ENCODE data around the gene PREB. TPM values are rescaled to one million over a fixed set of nuclear protein-coding genes. Genes with fewer than 3 reads are reported as not detected.
"Not testable (repeated sequence)": the region's sequence is repeated elsewhere in the genome, so short reads cannot be mapped to it uniquely, and the experiment has no call there.

Gene PREB
- total and polyA plus RNA-seq, 2 donors (not counting 3 experiments of a cell fraction or from before 2014, with no cell fraction given), result 47.2 to 73.3 TPM

DNA sequence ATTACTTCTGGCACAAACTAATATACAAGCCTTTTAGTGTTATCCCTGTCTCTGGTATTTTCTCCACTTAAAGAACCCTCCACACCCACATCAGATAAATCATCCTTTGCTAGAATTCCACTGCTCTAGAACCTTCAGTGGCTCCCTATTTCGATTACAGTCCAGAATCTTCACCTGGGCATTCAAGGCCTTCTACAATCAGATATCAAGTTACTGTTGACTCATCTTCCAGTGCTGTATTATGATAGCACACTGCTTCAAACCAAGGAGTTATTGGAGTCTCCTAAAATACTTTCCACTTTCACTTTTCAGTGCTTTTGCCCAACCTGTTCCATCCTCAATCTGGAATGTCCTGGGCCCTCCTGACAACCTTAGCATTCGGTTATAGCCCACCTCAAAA is 18.9 kb downstream of the PREB start:
- no peak for TF ChIP-seq JUN (IDR thresholded peaks at IDR 0.05; ENCODE audit: borderline replicate concordance, insufficient read depth, insufficient read length, low read depth)
- no peak for TF ChIP-seq POLR2AphosphoS5 (IDR thresholded peaks at IDR 0.05; ENCODE audit: insufficient read depth, low read depth, low read length)
- TF ChIP-seq POLR2A (IDR thresholded peaks at IDR 0.05; ENCODE audit: low read depth, low read length), result no peak
- TF ChIP-seq MYC (IDR thresholded peaks at IDR 0.05; ENCODE audit: low read depth, low read length), result no peak
- no peak for TF ChIP-seq EZH2 (IDR thresholded peaks at IDR 0.05; ENCODE audit: borderline replicate concordance, low read depth, low read length, severe bottlenecking)
- TF ChIP-seq, protein P1, sequence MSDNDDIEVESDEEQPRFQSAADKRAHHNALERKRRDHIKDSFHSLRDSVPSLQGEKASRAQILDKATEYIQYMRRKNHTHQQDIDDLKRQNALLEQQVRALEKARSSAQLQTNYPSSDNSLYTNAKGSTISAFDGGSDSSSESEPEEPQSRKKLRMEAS (IDR thresholded peaks at IDR 0.05; ENCODE audit: insufficient read depth, insufficient read length), result no peak
- TF ChIP-seq GATA2 (IDR thresholded peaks at IDR 0.05; ENCODE audit: insufficient read depth, insufficient read length, low read depth, low read length), result no peak
- TF ChIP-seq FOS (IDR thresholded peaks at IDR 0.05; ENCODE audit: borderline replicate concordance, insufficient read depth, low read length), result no peak
- intact Hi-C loops (cut with micrococcal nuclease), result no loop called here
- DNase-seq (ENCODE audit: low read depth, low spot score) (no peak), FAIRE-seq (no peak)
- Histone ChIP-seq H3K4me1 (ENCODE audit: control insufficient read depth, extremely low read depth, insufficient read depth, low read length) (no peaks in the 10 kb centered on the region), H3K9ac (replicated peaks; ENCODE audit: extremely low read depth, insufficient read depth, low read length) (no peak overlapping the region), H3K9me1 (replicated peaks; ENCODE audit: control insufficient read depth, extremely low read depth, insufficient read depth, low read length) (no peaks in the 10 kb centered on the region), H3K79me2 (ENCODE audit: control insufficient read depth, insufficient read depth, low read length) (no peaks in the 10 kb centered on the region), H3K36me3 (ENCODE audit: control insufficient read depth in 2 of 2, extremely low read depth in 1 of 2, insufficient read depth in 2 of 2, low read length in 2 of 2) (no peaks in the 10 kb centered on the region), H4K20me1 (replicated peaks; ENCODE audit: control insufficient read depth, extremely low read depth, insufficient read depth, low read length) (no peaks in the 10 kb centered on the region), H3K27ac (ENCODE audit: insufficient read depth, low read depth, low read length) (no peak overlapping the region), H3K27me3 (ENCODE audit: control insufficient read depth in 2 of 2, insufficient read depth in 2 of 2, low read length in 2 of 2) (peaks cover 5 to 12% of the 10 kb centered on the region in 2 experiments), H2AFZ (ENCODE audit: low read depth, low read length) (no peak overlapping the region), H3K4me3 (replicated peaks in 1 of 3; ENCODE audit: insufficient read depth in 1 of 3, low read depth in 1 of 3, low read length in 3 of 3) (no peak overlapping the region), H3K4me2 (ENCODE audit: insufficient read depth, low read length) (no peak overlapping the region), H3K9me3 (replicated peaks; ENCODE audit: control insufficient read depth, insufficient read depth, low read length) (no peaks in the 10 kb centered on the region)
- CTCF ChIA-PET, result interaction anchor here (0.6 to 1.5 kb wide), 2 partner anchors 8 to 77 kb away, joined by 3 to 9 read pairs; no protein-coding TSS in a partner anchor
- dilution Hi-C loops (cut with MboI; ENCODE audit: extremely low pct_ligation_motif_present, low sequenced_read_pairs), result no loop called here
- POLR2A ChIA-PET, result no interaction called here
- BruUV-seq (replicated peaks), result no TSS peak

GRCh38 chr2:27111392-27112078 is 22.9 kb downstream of the PREB start:
- H3K4me2 ChIP-seq (ENCODE audit: insufficient read depth, low read length); H3K27me3 ChIP-seq (ENCODE audit: control insufficient read depth in 2 of 2, insufficient read depth in 2 of 2, low read length in 2 of 2); H3K4me1 ChIP-seq (ENCODE audit: control insufficient read depth, extremely low read depth, insufficient read depth, low read length); H3K9me1 ChIP-seq (replicated peaks; ENCODE audit: control insufficient read depth, extremely low read depth, insufficient read depth, low read length); POLR2A ChIA-PET; intact Hi-C loops (cut with micrococcal nuclease); H3K9me3 ChIP-seq (replicated peaks; ENCODE audit: control insufficient read depth, insufficient read depth, low read length); H2AFZ ChIP-seq (ENCODE audit: low read depth, low read length); H3K36me3 ChIP-seq (ENCODE audit: control insufficient read depth in 2 of 2, extremely low read depth in 1 of 2, insufficient read depth in 2 of 2, low read length in 2 of 2); dilution Hi-C loops (cut with MboI; ENCODE audit: extremely low pct_ligation_motif_present, low sequenced_read_pairs); FAIRE-seq; BruUV-seq (replicated peaks); H4K20me1 ChIP-seq (replicated peaks; ENCODE audit: control insufficient read depth, extremely low read depth, insufficient read depth, low read length); H3K79me2 ChIP-seq (ENCODE audit: control insufficient read depth, insufficient read depth, low read length); H3K27ac ChIP-seq (ENCODE audit: insufficient read depth, low read depth, low read length); H3K4me3 ChIP-seq (replicated peaks in 1 of 3; ENCODE audit: insufficient read depth in 1 of 3, low read depth in 1 of 3, low read length in 3 of 3); DNase-seq (ENCODE audit: low read depth, low spot score); H3K9ac ChIP-seq (replicated peaks; ENCODE audit: extremely low read depth, insufficient read depth, low read length): not testable (repeated sequence)
- CTCF ChIA-PET, result interaction anchor here (1.1 kb wide), 1 partner anchor 22 kb away, joined by 3 read pairs; no protein-coding TSS in a partner anchor

- POLR2A ChIA-PET; intact Hi-C loops (cut with micrococcal nuclease); H3K36me3 ChIP-seq (ENCODE audit: control insufficient read depth in 2 of 2, extremely low read depth in 1 of 2, insufficient read depth in 2 of 2, low read length in 2 of 2); H2AFZ ChIP-seq (ENCODE audit: low read depth, low read length); H3K79me2 ChIP-seq (ENCODE audit: control insufficient read depth, insufficient read depth, low read length); H3K27me3 ChIP-seq (ENCODE audit: control insufficient read depth in 2 of 2, insufficient read depth in 2 of 2, low read length in 2 of 2); DNase-seq (ENCODE audit: low read depth, low spot score); H3K9me3 ChIP-seq (replicated peaks; ENCODE audit: control insufficient read depth, insufficient read depth, low read length); H3K27ac ChIP-seq (ENCODE audit: insufficient read depth, low read depth, low read length); BruUV-seq (replicated peaks); dilution Hi-C loops (cut with MboI; ENCODE audit: extremely low pct_ligation_motif_present, low sequenced_read_pairs); H3K4me1 ChIP-seq (ENCODE audit: control insufficient read depth, extremely low read depth, insufficient read depth, low read length); H3K9me1 ChIP-seq (replicated peaks; ENCODE audit: control insufficient read depth, extremely low read depth, insufficient read depth, low read length); H3K9ac ChIP-seq (replicated peaks; ENCODE audit: extremely low read depth, insufficient read depth, low read length); H4K20me1 ChIP-seq (replicated peaks; ENCODE audit: control insufficient read depth, extremely low read depth, insufficient read depth, low read length); H3K4me2 ChIP-seq (ENCODE audit: insufficient read depth, low read length); H3K4me3 ChIP-seq (replicated peaks in 1 of 3; ENCODE audit: insufficient read depth in 1 of 3, low read depth in 1 of 3, low read length in 3 of 3); FAIRE-seq: not testable (repeated sequence)
- CTCF ChIA-PET, result interaction anchor here (1.1 kb wide), 1 partner anchor 23 kb away, joined by 3 read pairs; no protein-coding TSS in a partner anchor
Measured at GRCh38 chr2:27110603-27111352, 23.7 kb downstream of the PREB start.
